Adipocyte (in vitro differentiated cells): ENCODE results near the gene PCNX1.
A peak's percentile ranks its signal among the peaks of the same experiment; 100 is the strongest.

Experiments
- DNase-seq: peaks from one replicate; pipeline ENCODE4 v3.0.0-alpha.2; 2015; ENCODE audit warnings: low read depth
- H3K27me3 ChIP-seq: replicated peaks from 2 replicates; pipeline ENCODE4 v1.7.0; 2013; ENCODE audit warnings: mild to moderate bottlenecking, low read length, moderate library complexity; ENCODE audit not compliant: control insufficient read depth, insufficient read depth
- H3K36me3 ChIP-seq: 2 replicates; pipeline ENCODE4 v1.7.0; 2013; ENCODE audit warnings: low read length, mild to moderate bottlenecking, moderate library complexity; ENCODE audit not compliant: control insufficient read depth, insufficient read depth, severe bottlenecking
- H3K4me1 ChIP-seq: 2 replicates; pipeline ENCODE4 v1.7.0; 2013; ENCODE audit warnings: mild to moderate bottlenecking, low read length, moderate library complexity; ENCODE audit not compliant: control insufficient read depth, insufficient read depth
- H3K4me3 ChIP-seq: 2 replicates; pipeline ENCODE4 v1.7.0; 2013; ENCODE audit warnings: mild to moderate bottlenecking, low read length, moderate library complexity
- H3K9ac ChIP-seq: 2 replicates; pipeline ENCODE4 v1.7.0; 2013; ENCODE audit warnings: mild to moderate bottlenecking, low read length, moderate library complexity
- H3K9me3 ChIP-seq: 2 replicates; pipeline ENCODE4 v1.7.0; 2013; ENCODE audit warnings: mild to moderate bottlenecking, low read length, moderate library complexity; ENCODE audit not compliant: control insufficient read depth

The PCNX1 gene

GRCh38 chr14:70904373-70904772 is 2.9 kb upstream of the PCNX1 start:
- no peak overlapping the region for H3K9ac ChIP-seq
- no peak for DNase-seq
- no peaks in the 10 kb centered on the region for H3K9me3 ChIP-seq
- H3K4me3 ChIP-seq: no peak overlapping the region
- H3K27me3 ChIP-seq: no peaks in the 10 kb centered on the region
- peaks cover 46% of the 10 kb centered on the region for H3K4me1 ChIP-seq
- H3K36me3 ChIP-seq: no peaks in the 10 kb centered on the region

GRCh38 chr14:70905301-70905700 is 2.0 kb upstream of the PCNX1 start:
- Histone ChIP-seq H3K36me3 (no peaks in the 10 kb centered on the region), H3K4me3 (peak overlapping the region; percentile 30), H3K9ac (peak overlapping the region; percentile 75), H3K4me1 (peaks cover 51% of the 10 kb centered on the region), H3K9me3 (no peaks in the 10 kb centered on the region), H3K27me3 (no peaks in the 10 kb centered on the region)
- peak; percentile 96 for DNase-seq

GRCh38 chr14:70906793-70907175 is 475 bp upstream of the PCNX1 start:
- DNase-seq: peak; percentile 19
- Histone ChIP-seq H3K9ac (peak overlapping the region; percentile 95), H3K4me1 (peaks cover 54% of the 10 kb centered on the region), H3K4me3 (peak overlapping the region; percentile 90), H3K27me3 (no peaks in the 10 kb centered on the region), H3K9me3 (no peaks in the 10 kb centered on the region), H3K36me3 (no peaks in the 10 kb centered on the region)

- peak overlapping the region; percentile 95 for H3K9ac ChIP-seq
- H3K4me1 ChIP-seq: peaks cover 64% of the 10 kb centered on the region
- peak; percentile 77 for DNase-seq
These were observed 1.0 kb downstream of the PCNX1 start for GRCh38 chr14:70907996-70908934.

GRCh38 chr14:70908935-70909641 is 1.8 kb downstream of the PCNX1 start:
- Histone ChIP-seq H3K4me1 (peaks cover 62% of the 10 kb centered on the region), H3K9ac (peak overlapping the region; percentile 95)

More at GRCh38 chr14:70907996-70908934, 1.0 kb downstream of the PCNX1 start:
- Histone ChIP-seq H3K36me3 (no peaks in the 10 kb centered on the region), H3K27me3 (no peaks in the 10 kb centered on the region), H3K9me3 (no peaks in the 10 kb centered on the region), H3K4me3 (peak overlapping the region; percentile 90)

GRCh38 chr14:70909733-70910614 is 2.7 kb downstream of the PCNX1 start:
- H3K4me1 ChIP-seq: peaks cover 54% of the 10 kb centered on the region
- peak overlapping the region; percentile 95 for H3K9ac ChIP-seq
- no peak for DNase-seq
- no peaks in the 10 kb centered on the region for H3K9me3 ChIP-seq
- H3K27me3 ChIP-seq: no peaks in the 10 kb centered on the region
- no peaks in the 10 kb centered on the region for H3K36me3 ChIP-seq
- H3K4me3 ChIP-seq: peak overlapping the region; percentile 90

More at GRCh38 chr14:70908935-70909641, 1.8 kb downstream of the PCNX1 start:
- no peak for DNase-seq
- H3K4me3 ChIP-seq: peak overlapping the region; percentile 90
- H3K9me3 ChIP-seq: no peaks in the 10 kb centered on the region
- no peaks in the 10 kb centered on the region for H3K36me3 ChIP-seq
- no peaks in the 10 kb centered on the region for H3K27me3 ChIP-seq

- DNase-seq: no peak
- no peaks in the 10 kb centered on the region for H3K9me3 ChIP-seq
- peaks cover 6% of the 10 kb centered on the region for H3K36me3 ChIP-seq
- peaks cover 56% of the 10 kb centered on the region for H3K4me1 ChIP-seq
- no peak overlapping the region for H3K9ac ChIP-seq
- no peak overlapping the region for H3K4me3 ChIP-seq
- H3K27me3 ChIP-seq: no peaks in the 10 kb centered on the region
These were observed 8.2 kb downstream of the PCNX1 start for GRCh38 chr14:70915415-70915814.

GRCh38 chr14:70916300-70916699 is 9.0 kb downstream of the PCNX1 start:
- H3K36me3 ChIP-seq: peaks cover 6% of the 10 kb centered on the region
- H3K4me1 ChIP-seq: peaks cover 57% of the 10 kb centered on the region
- no peaks in the 10 kb centered on the region for H3K27me3 ChIP-seq

GRCh38 chr14:70916799-70917198 is 9.5 kb downstream of the PCNX1 start:
- peaks cover 6% of the 10 kb centered on the region for H3K36me3 ChIP-seq
- H3K4me3 ChIP-seq: peak overlapping the region; percentile 20
- DNase-seq: no peak
- no peaks in the 10 kb centered on the region for H3K27me3 ChIP-seq
- no peaks in the 10 kb centered on the region for H3K9me3 ChIP-seq
- no peak overlapping the region for H3K9ac ChIP-seq
- H3K4me1 ChIP-seq: peaks cover 55% of the 10 kb centered on the region

More at GRCh38 chr14:70916300-70916699, 9.0 kb downstream of the PCNX1 start:
- no peak overlapping the region for H3K4me3 ChIP-seq
- DNase-seq: no peak
- H3K9ac ChIP-seq: no peak overlapping the region
- no peaks in the 10 kb centered on the region for H3K9me3 ChIP-seq

- Histone ChIP-seq H3K36me3 (peaks cover 6% of the 10 kb centered on the region), H3K9me3 (no peaks in the 10 kb centered on the region), H3K9ac (no peak overlapping the region), H3K4me3 (no peak overlapping the region), H3K4me1 (peaks cover 55% of the 10 kb centered on the region), H3K27me3 (no peaks in the 10 kb centered on the region)
- no peak for DNase-seq
These were observed 10.4 kb downstream of the PCNX1 start for GRCh38 chr14:70917633-70918032.
